OCI-LY7 (cell line): ENCODE measurements around the gene CRYBG2.

Experiments
- EZH2phosphoT487 ChIP-seq: fragments of 200-600 bp; sonication (generic); IDR thresholded peaks from 2 replicates; pipeline ENCODE4 v1.6.1; 2018; ENCODE audit warnings: low read depth, borderline replicate concordance, mild to moderate bottlenecking, mixed run types, antibody characterized with exemption, low read length, moderate library complexity, mixed read lengths
- TF ChIP-seq, protein P1 (sequence below): fragments of 200-600 bp; sonication (generic); conservative IDR thresholded peaks from 2 replicates; pipeline ENCODE4 v1.5.1; 2014; ENCODE audit warnings: mild to moderate bottlenecking, antibody characterized with exemption, low read length, moderate library complexity, mixed read lengths

DNA sequence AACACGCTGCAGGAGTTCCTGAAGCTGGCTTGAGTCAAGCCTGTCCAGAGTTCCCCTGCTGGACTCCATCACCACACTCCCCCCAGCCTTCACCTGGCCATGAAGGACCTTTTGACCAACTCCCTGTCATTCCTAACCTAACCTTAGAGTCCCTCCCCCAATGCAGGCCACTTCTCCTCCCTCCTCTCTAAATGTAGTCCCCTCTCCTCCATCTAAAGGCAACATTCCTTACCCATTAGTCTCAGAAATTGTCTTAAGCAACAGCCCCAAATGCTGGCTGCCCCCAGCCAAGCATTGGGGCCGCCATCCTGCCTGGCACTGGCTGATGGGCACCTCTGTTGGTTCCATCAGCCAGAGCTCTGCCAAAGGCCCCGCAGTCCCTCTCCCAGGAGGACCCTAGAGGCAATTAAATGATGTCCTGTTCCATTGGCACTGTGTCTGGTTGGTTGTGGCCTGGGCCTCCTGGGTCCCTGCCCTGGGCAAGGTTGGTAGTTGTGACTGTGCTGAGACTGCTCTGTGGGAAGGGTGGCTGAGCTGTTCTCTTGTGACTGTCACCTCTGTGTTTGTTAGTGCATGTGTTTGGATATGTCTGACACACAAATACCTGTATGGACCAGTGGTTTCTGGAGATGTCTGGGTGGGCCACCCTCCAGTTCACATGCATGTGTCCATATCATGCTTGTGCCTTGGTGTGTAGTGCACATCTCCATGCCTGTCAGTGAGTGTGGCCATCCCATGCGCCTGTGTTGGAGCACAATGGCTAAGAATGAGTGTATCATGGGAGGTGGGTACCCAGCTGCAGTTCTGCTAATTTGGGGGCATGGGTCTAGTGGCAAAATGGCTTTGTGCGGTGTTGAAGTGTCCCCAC lies 72.6 kb downstream of the CRYBG2 start:
- TF ChIP-seq, protein P1, sequence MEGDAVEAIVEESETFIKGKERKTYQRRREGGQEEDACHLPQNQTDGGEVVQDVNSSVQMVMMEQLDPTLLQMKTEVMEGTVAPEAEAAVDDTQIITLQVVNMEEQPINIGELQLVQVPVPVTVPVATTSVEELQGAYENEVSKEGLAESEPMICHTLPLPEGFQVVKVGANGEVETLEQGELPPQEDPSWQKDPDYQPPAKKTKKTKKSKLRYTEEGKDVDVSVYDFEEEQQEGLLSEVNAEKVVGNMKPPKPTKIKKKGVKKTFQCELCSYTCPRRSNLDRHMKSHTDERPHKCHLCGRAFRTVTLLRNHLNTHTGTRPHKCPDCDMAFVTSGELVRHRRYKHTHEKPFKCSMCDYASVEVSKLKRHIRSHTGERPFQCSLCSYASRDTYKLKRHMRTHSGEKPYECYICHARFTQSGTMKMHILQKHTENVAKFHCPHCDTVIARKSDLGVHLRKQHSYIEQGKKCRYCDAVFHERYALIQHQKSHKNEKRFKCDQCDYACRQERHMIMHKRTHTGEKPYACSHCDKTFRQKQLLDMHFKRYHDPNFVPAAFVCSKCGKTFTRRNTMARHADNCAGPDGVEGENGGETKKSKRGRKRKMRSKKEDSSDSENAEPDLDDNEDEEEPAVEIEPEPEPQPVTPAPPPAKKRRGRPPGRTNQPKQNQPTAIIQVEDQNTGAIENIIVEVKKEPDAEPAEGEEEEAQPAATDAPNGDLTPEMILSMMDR, result no peak
- TF ChIP-seq EZH2phosphoT487, result no peak
